GM12878 (cell line): ENCODE data around the gene ETV2. TPM values are rescaled to one million over a fixed set of nuclear protein-coding genes. Genes with fewer than 3 reads are reported as not detected.

Source experiments
- MYB ChIP-seq: fragments of 150-350 bp; IDR thresholded peaks from 2 replicates; pipeline ENCODE4 v1.6.1; 2014; ENCODE audit warnings: mild to moderate bottlenecking, low read depth, low read length, borderline replicate concordance
- NR2C2 ChIP-seq: IDR thresholded peaks from 2 replicates; pipeline ENCODE4 v1.6.1; 2011; ENCODE audit warnings: borderline replicate concordance, low read depth; ENCODE audit not compliant: control insufficient read depth, insufficient read length
- RELA ChIP-seq: fragments of 450-650 bp; IDR thresholded peaks from 2 replicates; pipeline ENCODE4 v1.8.0; 2014; ENCODE audit warnings: borderline replicate concordance; ENCODE audit not compliant: partially characterized antibody
- ZBED1 ChIP-seq: IDR thresholded peaks from 2 replicates; pipeline ENCODE4 v1.6.1; 2016; ENCODE audit warnings: borderline replicate concordance
- ZNF207 ChIP-seq: fragments of 450-650 bp; IDR thresholded peaks from 2 replicates; pipeline ENCODE4 v1.6.1; 2014; ENCODE audit warnings: antibody characterized with exemption, mild to moderate bottlenecking, borderline replicate concordance
- polyA plus RNA-seq, 11 experiments: library from polyadenylated mRNA; depleted of rRNA in 4 of 11; unstranded in 6 of 11; stranded (reverse) in 5 of 11; fragments of >200 nt; fragmentation: Nextera tagmentation in 4 of 11; fragmentation: Illumina TruSeq in 1 of 11; extraction: Ambion mirVana in 4 of 11; extraction: Trizol in 1 of 11; gene quantifications; 1 replicate in 1 of 11; 2 replicates in 10 of 11; pipeline versions ENCODE4 v1.2.1 to v1.2.3, GENCODE V29; 2011 to 2016; ENCODE audit warnings: inconsistent platforms in 2 of 11, missing spikeins in 2 of 11, low read depth in 1 of 11
- total RNA-seq, 4 experiments: library from RNA; depleted of rRNA in 3 of 4; stranded (reverse); fragments of >200 nt in 3 of 4; fragmentation: Illumina TruSeq in 1 of 4; extraction: Trizol in 1 of 4; gene quantifications; 2 replicates each; pipeline versions ENCODE4 v1.2.1 to v1.2.3, GENCODE V29; 2013 to 2021
- TF ChIP-seq, protein P1 (sequence below): IDR thresholded peaks from 2 replicates; pipeline ENCODE4 v1.6.1; 2012; ENCODE audit warnings: improper control_type of control experiment, low read depth, low read length; ENCODE audit not compliant: insufficient replicate concordance
- TF ChIP-seq, protein P2 (sequence below): IDR thresholded peaks from 2 replicates; pipeline ENCODE4 v1.6.1; 2011; ENCODE audit warnings: borderline replicate concordance, low read depth, mild to moderate bottlenecking, moderate library complexity, low read length; ENCODE audit not compliant: insufficient read depth, poor library complexity, severe bottlenecking

The ETV2 gene
- total and polyA plus RNA-seq, 10 of the 15 experiments (the other 5 are each of a cell fraction or from before 2014, with no cell fraction given): 0.10 to 1.4 (median 0.54) TPM; not detected in 1

DNA sequence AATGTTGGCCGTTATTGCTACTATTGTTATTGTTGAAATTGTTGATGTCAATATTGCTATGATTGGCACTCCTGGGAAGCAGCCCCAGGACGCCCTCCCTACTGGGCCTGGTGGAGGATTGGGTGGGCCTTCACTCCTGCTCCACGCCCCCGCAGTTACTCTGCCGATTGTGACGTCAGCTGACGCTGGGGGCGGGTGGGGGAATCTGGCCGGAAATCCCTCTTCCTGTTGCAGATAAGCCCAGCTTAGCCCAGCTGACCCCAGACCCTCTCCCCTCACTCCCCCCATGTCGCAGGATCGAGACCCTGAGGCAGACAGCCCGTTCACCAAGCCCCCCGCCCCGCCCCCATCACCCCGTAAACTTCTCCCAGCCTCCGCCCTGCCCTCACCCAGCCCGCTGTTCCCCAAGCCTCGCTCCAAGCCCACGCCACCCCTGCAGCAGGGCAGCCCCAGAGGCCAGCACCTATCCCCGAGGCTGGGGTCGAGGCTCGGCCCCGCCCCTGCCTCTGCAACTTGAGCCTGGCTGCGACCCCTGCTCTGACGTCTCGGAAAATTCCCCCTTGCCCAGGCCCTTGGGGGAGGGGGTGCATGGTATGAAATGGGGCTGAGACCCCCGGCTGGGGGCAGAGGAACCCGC, at the start of gene ETV2 (continued):
- TF ChIP-seq, protein P1, sequence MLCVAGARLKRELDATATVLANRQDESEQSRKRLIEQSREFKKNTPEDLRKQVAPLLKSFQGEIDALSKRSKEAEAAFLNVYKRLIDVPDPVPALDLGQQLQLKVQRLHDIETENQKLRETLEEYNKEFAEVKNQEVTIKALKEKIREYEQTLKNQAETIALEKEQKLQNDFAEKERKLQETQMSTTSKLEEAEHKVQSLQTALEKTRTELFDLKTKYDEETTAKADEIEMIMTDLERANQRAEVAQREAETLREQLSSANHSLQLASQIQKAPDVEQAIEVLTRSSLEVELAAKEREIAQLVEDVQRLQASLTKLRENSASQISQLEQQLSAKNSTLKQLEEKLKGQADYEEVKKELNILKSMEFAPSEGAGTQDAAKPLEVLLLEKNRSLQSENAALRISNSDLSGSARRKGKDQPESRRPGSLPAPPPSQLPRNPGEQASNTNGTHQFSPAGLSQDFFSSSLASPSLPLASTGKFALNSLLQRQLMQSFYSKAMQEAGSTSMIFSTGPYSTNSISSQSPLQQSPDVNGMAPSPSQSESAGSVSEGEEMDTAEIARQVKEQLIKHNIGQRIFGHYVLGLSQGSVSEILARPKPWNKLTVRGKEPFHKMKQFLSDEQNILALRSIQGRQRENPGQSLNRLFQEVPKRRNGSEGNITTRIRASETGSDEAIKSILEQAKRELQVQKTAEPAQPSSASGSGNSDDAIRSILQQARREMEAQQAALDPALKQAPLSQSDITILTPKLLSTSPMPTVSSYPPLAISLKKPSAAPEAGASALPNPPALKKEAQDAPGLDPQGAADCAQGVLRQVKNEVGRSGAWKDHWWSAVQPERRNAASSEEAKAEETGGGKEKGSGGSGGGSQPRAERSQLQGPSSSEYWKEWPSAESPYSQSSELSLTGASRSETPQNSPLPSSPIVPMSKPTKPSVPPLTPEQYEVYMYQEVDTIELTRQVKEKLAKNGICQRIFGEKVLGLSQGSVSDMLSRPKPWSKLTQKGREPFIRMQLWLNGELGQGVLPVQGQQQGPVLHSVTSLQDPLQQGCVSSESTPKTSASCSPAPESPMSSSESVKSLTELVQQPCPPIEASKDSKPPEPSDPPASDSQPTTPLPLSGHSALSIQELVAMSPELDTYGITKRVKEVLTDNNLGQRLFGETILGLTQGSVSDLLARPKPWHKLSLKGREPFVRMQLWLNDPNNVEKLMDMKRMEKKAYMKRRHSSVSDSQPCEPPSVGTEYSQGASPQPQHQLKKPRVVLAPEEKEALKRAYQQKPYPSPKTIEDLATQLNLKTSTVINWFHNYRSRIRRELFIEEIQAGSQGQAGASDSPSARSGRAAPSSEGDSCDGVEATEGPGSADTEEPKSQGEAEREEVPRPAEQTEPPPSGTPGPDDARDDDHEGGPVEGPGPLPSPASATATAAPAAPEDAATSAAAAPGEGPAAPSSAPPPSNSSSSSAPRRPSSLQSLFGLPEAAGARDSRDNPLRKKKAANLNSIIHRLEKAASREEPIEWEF: no peak
- TF ChIP-seq, protein P2, sequence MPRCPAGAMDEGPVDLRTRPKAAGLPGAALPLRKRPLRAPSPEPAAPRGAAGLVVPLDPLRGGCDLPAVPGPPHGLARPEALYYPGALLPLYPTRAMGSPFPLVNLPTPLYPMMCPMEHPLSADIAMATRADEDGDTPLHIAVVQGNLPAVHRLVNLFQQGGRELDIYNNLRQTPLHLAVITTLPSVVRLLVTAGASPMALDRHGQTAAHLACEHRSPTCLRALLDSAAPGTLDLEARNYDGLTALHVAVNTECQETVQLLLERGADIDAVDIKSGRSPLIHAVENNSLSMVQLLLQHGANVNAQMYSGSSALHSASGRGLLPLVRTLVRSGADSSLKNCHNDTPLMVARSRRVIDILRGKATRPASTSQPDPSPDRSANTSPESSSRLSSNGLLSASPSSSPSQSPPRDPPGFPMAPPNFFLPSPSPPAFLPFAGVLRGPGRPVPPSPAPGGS: no peak
- TF ChIP-seq NR2C2 (no peak), RELA (no peak), ZBED1 (no peak), MYB (no peak), ZNF207 (no peak)
